HL-60 (cell line): ENCODE results near the gene HIPK2.

Experiments used
- CTCF ChIP-seq: IDR thresholded peaks from one replicate; pipeline ENCODE4 v1.5.1; 2011; ENCODE audit warnings: low read length, control low read depth, inconsistent platforms; ENCODE audit not compliant: insufficient read depth
- GABPA ChIP-seq: IDR thresholded peaks from 2 replicates; pipeline ENCODE4 v1.6.1; 2012; ENCODE audit warnings: low read depth
- POLR2AphosphoS5 ChIP-seq: IDR thresholded peaks from 2 replicates; pipeline ENCODE4 v1.6.1; 2012; ENCODE audit warnings: low read depth
- REST ChIP-seq: IDR thresholded peaks from 2 replicates; pipeline ENCODE4 v1.6.1; 2012; ENCODE audit warnings: low read depth; ENCODE audit not compliant: insufficient replicate concordance

- TF ChIP-seq CTCF (no peak), REST (no peak), POLR2AphosphoS5 (no peak), GABPA (no peak)
Observed at GRCh38 chr7:139596626-139597025, 181.2 kb downstream of the HIPK2 start.
